HG03039 (cell line): ENCODE data around the gene RNF133.

Experiments
- ATAC-seq: cut with Tn5 transposase; IDR thresholded peaks from one replicate; pipeline ENCODE4 v1.9.1; 2021; ENCODE audit warnings: mild to moderate bottlenecking, moderate library complexity; ENCODE audit not compliant: unreplicated experiment

RNF133 gene

GRCh38 chr7:122699017-122699416 is at the start of gene RNF133:
Gene RNF133 (minus strand): TSS chr7:122699117. CDS start chr7:122698918, 199 bp downstream.
- ATAC-seq, result no peak

DNA sequence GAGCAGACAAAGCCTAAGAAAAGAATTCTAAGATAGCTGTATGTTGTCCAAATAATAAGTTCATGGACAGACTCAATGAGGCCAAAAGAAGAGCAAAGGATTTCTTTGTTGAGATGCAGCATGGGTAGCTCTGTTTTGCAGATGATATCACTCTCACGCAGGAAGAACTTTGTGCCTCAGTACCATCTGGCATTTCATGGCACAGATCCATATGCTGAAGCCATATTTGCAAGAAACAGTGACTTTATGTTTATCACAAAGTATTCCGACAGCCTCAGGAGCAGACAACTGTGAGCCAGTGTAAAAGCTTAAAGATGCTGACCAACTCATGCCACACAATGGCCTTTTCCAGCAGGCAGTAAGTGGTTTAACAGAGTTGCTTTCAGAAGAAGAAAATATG is 49.3 kb upstream of the RNF133 start:
- no peak for ATAC-seq

- no peak for ATAC-seq
Measured at GRCh38 chr7:122746948-122747347, 48.0 kb upstream of the RNF133 start.

DNA sequence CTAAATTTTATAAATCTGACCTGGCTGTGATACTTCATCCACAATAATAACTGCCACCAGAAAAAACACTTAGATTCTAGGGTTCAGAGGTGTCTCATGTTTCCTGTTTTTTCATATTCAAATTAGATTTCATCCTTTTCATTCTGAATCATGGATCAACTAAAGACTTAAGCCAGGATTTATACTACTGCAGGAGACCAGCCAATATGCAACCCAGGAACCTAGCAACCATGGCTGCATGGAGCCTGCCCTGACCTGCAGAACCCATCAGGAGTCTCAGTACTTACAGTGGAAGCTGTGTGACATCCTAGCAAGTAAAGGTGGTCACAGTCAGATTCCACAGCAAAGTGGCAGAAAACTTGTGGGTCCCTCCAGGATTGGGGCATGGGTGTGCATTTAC is 44.3 kb upstream of the RNF133 start:
- ATAC-seq, result no peak

DNA sequence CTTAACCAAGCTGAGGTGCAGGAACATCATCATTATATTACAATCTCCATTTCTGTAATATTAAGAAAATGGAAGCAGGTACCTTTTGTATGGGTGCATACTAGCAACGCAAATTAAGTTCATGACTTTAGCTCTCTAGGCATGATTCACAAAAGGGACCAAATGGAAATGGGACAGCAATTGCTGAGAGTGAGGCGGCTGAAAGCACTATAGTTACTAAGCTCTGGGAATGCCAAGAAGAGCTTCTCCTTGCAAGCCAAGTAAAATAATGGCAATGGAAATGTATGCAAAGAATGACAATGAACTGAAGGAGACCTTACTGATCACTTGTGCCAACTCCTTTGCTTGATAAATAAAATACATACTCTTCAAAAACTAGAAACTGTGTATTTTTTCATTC is 40.0 kb upstream of the RNF133 start:
- ATAC-seq, result no peak

GRCh38 chr7:122736183-122736582 is 37.3 kb upstream of the RNF133 start:
- no peak for ATAC-seq

DNA sequence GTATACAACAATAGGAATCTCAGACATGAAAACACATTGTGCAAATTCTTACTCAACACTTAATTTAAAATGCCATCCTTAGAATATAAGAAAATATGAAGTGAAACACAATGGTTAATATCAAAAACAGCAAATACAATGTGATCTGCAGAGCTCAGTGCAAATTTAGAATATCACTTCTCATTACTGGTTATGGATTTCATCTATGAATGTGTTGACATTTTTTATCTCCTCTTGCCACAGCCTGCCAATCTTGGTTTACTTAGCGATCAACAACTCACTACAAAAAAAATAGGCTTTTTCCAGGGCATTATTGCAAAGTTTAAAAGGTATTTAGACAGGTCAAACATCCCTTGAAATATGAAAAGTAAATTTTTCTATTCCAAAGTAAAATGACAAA is 28.8 kb upstream of the RNF133 start:
- ATAC-seq, result no peak

GRCh38 chr7:122727354-122727753 is 28.4 kb upstream of the RNF133 start:
- no peak for ATAC-seq

- ATAC-seq, result no peak
Measured at GRCh38 chr7:122726881-122727280, 28.0 kb upstream of the RNF133 start.

- no peak for ATAC-seq
Measured at GRCh38 chr7:122724366-122724765, 25.4 kb upstream of the RNF133 start.

- no peak for ATAC-seq
Measured at GRCh38 chr7:122719010-122719578, 20.2 kb upstream of the RNF133 start.

DNA sequence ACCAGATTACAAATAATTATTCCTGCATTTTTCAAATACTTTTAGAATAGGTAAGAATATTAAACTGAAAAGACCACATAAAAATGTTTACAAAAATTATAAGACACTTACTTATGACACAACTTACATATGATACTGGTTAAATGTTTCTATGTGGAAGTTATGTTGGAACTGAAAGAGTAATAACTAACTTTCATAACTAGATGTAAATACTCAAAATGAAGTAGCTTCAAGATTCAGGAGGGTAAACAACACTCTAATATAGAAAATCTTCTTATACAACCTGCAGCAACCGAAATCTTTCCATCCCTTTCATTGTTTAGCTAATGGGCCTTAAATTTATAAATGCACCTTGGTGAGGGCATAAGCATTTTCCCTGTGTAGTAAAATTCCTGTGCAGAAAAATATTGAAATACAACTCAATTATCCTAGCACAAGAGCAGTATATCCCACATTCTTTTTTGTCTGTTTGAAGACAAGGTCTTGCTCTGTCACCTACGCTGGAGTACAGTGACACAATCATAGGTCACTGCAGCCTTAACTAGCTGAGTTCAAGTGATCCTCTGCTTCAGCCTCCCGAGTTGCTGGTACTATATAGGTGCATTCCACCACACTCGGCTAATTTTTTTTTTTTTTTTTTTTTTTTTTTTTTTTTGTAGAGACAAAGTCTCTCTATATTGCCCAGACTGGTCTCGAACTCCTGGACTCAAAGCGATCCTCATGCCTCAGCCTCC is 18.6 kb upstream of the RNF133 start:
- ATAC-seq, result no peak

- no peak for ATAC-seq
Measured at GRCh38 chr7:122715183-122715582, 16.3 kb upstream of the RNF133 start.

DNA sequence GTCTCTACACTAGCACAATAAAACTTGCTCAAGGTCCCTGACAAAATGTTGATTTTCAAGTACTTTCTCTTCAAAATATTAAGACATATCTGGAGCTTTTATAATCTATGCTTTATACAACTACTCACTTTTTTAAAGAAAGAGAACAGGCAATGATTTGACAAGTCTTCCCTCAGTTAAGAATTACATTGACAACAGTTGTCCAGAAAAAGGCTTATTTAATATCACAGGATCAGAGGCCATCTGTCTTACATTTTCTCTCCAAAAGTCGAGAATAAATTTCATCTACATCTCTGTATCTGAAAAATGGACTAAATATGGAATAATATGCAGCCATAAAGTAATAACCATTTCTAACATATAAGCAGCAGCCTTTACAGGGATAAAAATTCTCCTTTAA is 12.0 kb upstream of the RNF133 start:
- ATAC-seq, result no peak

- ATAC-seq, result no peak
Measured at GRCh38 chr7:122709930-122710646, 11.2 kb upstream of the RNF133 start.

DNA sequence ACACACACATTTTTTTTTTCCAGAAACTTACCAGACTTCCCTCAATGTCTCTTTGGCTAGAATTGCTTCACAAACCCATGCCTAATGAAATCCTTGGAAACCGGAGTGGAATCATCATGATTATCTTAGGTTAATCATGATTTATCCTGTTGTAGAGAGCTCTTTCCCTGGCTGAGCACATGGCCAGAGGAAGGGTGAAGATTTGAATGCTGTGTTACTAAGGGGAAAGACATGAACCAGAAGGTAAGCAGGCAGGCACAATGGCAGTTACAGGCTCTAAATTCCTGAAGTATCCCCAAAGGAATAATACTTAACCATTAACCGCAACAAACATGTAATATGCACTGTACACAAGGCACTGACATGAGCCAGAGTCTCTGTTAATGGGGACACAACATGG is 7.9 kb upstream of the RNF133 start:
- ATAC-seq, result no peak

DNA sequence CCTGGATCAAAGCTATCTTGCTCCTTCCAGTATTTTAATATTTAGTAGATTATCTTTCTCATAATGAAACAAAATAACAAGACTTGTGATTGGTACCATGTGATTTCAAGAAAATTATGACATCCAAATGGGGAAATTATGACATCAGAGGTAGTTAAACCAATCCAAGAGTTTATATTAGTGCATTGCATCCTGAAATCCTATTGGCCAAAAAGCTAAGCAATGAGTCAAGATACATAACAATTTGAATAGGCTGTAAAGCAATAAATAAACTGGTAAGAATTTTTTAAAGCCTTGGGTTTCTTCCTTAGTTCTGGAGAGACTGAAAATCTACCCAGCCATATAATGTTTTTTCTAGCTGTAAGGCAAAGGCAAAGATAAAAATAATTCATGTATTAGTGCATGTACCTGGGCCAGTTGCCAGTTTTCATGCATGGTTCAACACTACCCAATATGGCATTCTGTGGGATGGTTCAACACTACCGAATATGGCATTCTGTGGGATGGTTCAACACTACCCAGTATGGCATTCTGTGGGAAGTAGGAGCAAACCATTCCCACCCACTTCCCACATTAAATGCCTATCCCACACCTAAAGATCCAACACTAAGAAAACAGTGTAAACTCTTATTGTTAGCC is 4.1 kb upstream of the RNF133 start, which contains the start of gene RNF148:
Gene RNF148 (minus strand): TSS at position 51 of the 639 bp plus-strand sequence. CDS start 172 bp downstream, outside the sequence.
- ATAC-seq, result no peak

DNA sequence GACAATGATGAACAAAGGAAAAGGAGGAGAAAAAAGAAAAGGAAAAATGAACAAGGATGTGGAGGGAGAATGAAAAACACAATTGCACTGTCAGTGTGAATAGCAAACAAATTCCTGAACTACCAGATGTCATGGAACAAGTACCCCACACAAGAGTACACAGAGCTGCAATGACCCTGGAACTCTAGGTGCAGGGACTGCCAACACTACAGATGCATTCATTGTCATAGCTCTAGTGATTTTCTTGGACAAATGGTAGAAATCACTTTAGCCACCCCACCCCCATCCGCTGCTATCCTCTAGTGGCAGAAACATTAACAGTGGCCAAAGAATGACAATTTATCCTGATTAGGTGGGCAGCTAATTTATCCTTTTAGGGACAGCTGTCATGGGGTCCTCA is 3.1 kb downstream of the RNF133 start:
- no peak for ATAC-seq

- no peak for ATAC-seq
Measured at GRCh38 chr7:122694697-122695096, 4.2 kb downstream of the RNF133 start.

DNA sequence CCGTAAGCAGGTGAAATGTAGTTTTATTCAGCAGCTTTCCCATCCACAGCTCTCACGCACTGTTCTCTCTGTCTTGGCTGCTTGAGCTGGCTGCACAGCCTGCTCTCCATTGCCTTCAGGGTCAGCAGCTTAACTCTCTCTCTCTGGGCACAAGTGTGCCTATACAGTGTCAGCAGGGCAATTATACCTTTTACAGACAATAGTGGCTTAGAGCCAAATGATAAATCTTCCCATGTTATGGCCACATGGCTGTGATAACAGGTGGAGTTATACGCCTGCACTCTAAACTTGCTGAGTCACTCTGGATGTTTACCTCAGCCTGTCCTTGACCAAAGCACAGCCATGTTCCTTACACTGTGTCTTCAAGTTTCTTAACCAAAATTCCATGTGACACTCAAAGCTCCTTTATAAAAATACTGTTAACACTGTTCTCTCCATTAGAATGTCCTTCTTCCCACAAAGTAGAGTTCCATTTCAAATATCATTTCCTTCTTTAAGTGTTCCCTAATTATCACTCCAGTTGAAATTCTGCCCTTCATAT is 6.1 kb downstream of the RNF133 start:
- ATAC-seq, result no peak

DNA sequence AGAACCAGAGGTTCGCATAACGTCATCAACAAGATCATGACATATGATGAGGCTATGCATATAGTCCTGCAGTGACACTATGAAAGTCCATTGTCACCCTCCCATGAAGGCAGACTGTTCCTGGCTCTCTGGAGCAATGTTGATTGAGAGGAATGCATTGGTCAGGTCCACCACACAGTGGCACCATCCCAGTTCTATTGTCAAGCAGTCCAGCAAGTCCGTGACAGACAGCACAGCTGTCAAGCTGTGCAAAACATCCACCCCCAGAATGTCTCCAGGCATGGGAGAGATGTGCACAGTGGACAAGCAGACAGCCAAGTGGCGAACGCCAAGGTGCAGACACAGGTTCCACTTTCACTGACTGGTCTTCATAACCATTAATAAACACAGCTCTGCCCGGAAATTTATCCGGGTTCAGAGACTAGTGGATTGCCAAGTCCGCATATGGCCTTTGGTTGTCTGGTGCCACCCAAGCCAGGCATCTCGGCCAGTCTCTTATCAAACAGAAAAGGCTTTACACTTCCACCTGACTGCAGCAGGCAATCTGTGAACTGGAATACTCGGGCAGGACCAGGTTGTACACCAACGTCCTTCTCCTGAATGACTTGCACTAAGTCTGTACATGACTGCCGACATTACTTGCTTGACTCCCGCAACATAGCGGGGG is 7.2 kb downstream of the RNF133 start:
- ATAC-seq, result no peak
